Measurements from ENCODE around the gene EFEMP2.

DNA sequence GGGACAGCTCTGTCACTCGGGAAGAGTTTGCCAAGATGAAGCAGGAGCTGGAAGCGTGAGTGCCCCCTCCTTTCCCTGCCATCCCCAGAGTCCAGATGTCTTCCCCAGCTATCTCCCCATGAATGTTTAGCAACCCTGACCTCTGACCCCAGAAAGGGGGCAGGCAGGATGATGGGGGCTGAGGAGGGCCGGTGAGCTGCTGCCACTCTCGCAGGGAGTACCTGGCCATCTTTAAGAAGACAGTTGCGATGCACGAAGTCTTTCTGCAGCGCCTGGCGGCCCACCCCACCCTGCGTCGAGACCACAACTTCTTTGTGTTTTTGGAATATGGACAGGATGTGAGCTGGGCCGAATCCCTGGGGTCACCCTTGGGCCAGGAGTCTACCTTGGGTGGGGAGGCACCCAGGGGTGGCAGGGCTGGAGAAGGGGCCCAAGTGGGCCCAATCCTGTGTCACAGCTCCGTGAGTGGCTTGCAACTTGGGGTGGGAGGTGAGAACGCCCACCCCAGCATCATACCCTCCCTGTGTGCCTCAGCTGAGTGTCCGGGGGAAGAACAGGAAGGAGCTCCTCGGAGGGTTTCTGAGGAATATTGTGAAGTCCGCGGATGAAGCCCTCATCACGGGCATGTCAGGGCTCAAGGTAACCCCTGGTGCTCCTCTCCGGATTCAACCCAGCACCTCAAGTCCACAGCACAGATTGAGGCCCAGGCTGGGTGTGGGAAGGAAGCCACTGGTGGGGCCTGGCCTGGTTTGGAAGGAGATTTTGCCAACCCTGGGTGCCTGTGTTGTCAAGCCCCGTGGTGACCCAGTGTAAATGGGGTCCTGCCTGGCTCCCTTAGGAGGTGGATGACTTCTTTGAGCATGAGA, 22.1 kb downstream of the EFEMP2 start:
- TF ChIP-seq, protein P1, sequence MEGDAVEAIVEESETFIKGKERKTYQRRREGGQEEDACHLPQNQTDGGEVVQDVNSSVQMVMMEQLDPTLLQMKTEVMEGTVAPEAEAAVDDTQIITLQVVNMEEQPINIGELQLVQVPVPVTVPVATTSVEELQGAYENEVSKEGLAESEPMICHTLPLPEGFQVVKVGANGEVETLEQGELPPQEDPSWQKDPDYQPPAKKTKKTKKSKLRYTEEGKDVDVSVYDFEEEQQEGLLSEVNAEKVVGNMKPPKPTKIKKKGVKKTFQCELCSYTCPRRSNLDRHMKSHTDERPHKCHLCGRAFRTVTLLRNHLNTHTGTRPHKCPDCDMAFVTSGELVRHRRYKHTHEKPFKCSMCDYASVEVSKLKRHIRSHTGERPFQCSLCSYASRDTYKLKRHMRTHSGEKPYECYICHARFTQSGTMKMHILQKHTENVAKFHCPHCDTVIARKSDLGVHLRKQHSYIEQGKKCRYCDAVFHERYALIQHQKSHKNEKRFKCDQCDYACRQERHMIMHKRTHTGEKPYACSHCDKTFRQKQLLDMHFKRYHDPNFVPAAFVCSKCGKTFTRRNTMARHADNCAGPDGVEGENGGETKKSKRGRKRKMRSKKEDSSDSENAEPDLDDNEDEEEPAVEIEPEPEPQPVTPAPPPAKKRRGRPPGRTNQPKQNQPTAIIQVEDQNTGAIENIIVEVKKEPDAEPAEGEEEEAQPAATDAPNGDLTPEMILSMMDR (IDR thresholded peaks at IDR 0.05; ENCODE audit: low read depth, low read length, poor library complexity, severe bottlenecking) = no peak
- no peak for TF ChIP-seq EZH2phosphoT487 (IDR thresholded peaks at IDR 0.05; ENCODE audit: borderline replicate concordance, low read length)

Data from DOHH2 (cell line).